Measurements from ENCODE around the gene OR52E8.

OR52E8 gene

GRCh38 chr11:5808500-5809121, 48.9 kb downstream of the OR52E8 start, which contains the start of gene OR52N2:
Gene OR52N2, plus strand, starts transcription at chr11:5808924. Its CDS starts 11,412 bp downstream, at chr11:5820336.
- peak; percentile 37 for DNase-seq (ENCODE audit: low read depth, low spot score)

GRCh38 chr11:5807580-5807979, 49.9 kb downstream of the OR52E8 start:
- DNase-seq (ENCODE audit: low read depth, low spot score), result no peak

All from activated naive CD8-positive, alpha-beta T cell treated with anti-CD3 and anti-CD28 coated beads, Interleukin-2, amount 50 U/mL, for 16 hours (primary cell).